AG10803 (cell line): ENCODE results near the gene PLXND1.

Experiments
- DNase-seq: peaks from one replicate; pipeline ENCODE4 v3.0.0; 2010; ENCODE audit warnings: low read depth
- H3K4me3 ChIP-seq: 2 replicates; pipeline ENCODE4 v1.5.1; 2011; ENCODE audit warnings: mild to moderate bottlenecking, low read length, control low read depth
- CTCF ChIP-seq: conservative IDR thresholded peaks from 2 replicates; pipeline ENCODE4 v1.5.1; 2011; ENCODE audit warnings: mild to moderate bottlenecking, low read length, control low read depth, inconsistent platforms

The PLXND1 gene

GRCh38 chr3:129616713-129617112 lies 10.2 kb upstream of the PLXND1 start:
- H3K4me3 ChIP-seq: no peak overlapping the region
- peak; percentile 80 for DNase-seq
- TF ChIP-seq CTCF: no peak

- no peak overlapping the region for H3K4me3 ChIP-seq
- DNase-seq: no peak
- no peak for TF ChIP-seq CTCF
Measured at GRCh38 chr3:129616291-129616690, 9.8 kb upstream of the PLXND1 start.

- no peak overlapping the region for H3K4me3 ChIP-seq
- DNase-seq: no peak
- TF ChIP-seq CTCF: no peak
Measured at GRCh38 chr3:129615751-129616281, 9.3 kb upstream of the PLXND1 start.

GRCh38 chr3:129614927-129615363 lies 8.5 kb upstream of the PLXND1 start:
- no peak overlapping the region for H3K4me3 ChIP-seq
- TF ChIP-seq CTCF: no peak
- DNase-seq: no peak

- H3K4me3 ChIP-seq: no peak overlapping the region
- no peak for TF ChIP-seq CTCF
- DNase-seq: no peak
Measured at GRCh38 chr3:129614435-129614834, 8.0 kb upstream of the PLXND1 start.

GRCh38 chr3:129613367-129613740 lies 6.9 kb upstream of the PLXND1 start:
- DNase-seq: no peak
- H3K4me3 ChIP-seq: no peak overlapping the region
- TF ChIP-seq CTCF: no peak

- H3K4me3 ChIP-seq: no peak overlapping the region
- no peak for TF ChIP-seq CTCF
- peak; percentile 42 for DNase-seq
Measured at GRCh38 chr3:129612534-129613366, 6.3 kb upstream of the PLXND1 start.
